Left lung (tissue), 10 donors: ENCODE results near the gene OMP. TPM values are rescaled to one million over a fixed set of nuclear protein-coding genes. Genes with fewer than 3 reads are reported as not detected.

Source experiments
- ATAC-seq: fragments of 200-7000 bp; cut with Tn5 transposase; one replicate; pipeline ENCODE4 v1.9.1; 2020; ENCODE audit warnings: moderate library complexity
- DNase-seq, 4 donors: peaks; one replicate each; pipeline ENCODE4 v3.0.0-alpha.2; 2013 to 2020
- H3K27ac ChIP-seq, 2 donors: fragments of 200-600 bp; sonication (generic) in 1 of 2; one replicate each; pipeline versions ENCODE4 v1.5.0 to v1.8.0; 2020 to 2021
- H3K27me3 ChIP-seq, 2 donors: fragments of 200-600 bp; sonication (generic) in 1 of 2; one replicate each; pipeline versions ENCODE4 v1.5.0 to v1.8.0; 2020 to 2021
- H3K36me3 ChIP-seq, 2 donors: fragments of 200-600 bp; sonication (generic) in 1 of 2; one replicate each; pipeline versions ENCODE4 v1.5.0 to v1.8.0; 2020 to 2021
- H3K4me1 ChIP-seq, 2 donors: fragments of 200-600 bp; one replicate each; pipeline ENCODE4 v1.8.0; 2021
- H3K4me3 ChIP-seq, 2 donors: fragments of 200-600 bp; sonication (generic) in 1 of 2; one replicate each; pipeline versions ENCODE4 v1.5.0 to v1.8.0; 2020 to 2021; ENCODE audit warnings: mild to moderate bottlenecking in 1 of 2
- H3K9me3 ChIP-seq, 2 donors: fragments of 200-600 bp; sonication (generic) in 1 of 2; one replicate each; pipeline versions ENCODE4 v1.5.0 to v1.8.0; 2020 to 2021
- CTCF ChIP-seq, 2 donors: fragments of 200-600 bp; sonication (generic) in 1 of 2; IDR thresholded peaks; one replicate each; pipeline versions ENCODE4 v1.5.0 to v1.8.0; 2021; ENCODE audit warnings: antibody characterized with exemption in 2 of 2
- intact Hi-C, 2 donors: fragments of 100-400 bp; cut with DNase I; formaldehyde crosslinking; loops; one replicate each; pipeline versions ENCODE4 v1.11.2 to v1.14.2; 2022
- polyA plus RNA-seq, 6 donors: library from polyadenylated mRNA; unstranded; fragments of 120-200 nt; gene quantifications; one replicate each; pipeline ENCODE4 v1.2.1, GENCODE V29; 2013; ENCODE audit not compliant: insufficient read length in 6 of 6
- total RNA-seq, 2 donors: library from RNA; stranded (reverse); fragmentation: NEBNext Ultra II Directional; extraction: Animal tissue kit (Norgen Biotek cat#: 25700); gene quantifications; one replicate each; pipeline ENCODE4 v1.2.1, GENCODE V29; 2021
- donor health status: DM: no; HTN: yes; CAD: no.
- donor health status: DM: no; HTN: no; CAD: no.

OMP gene
- total and polyA plus RNA-seq, 8 donors, result 0.34 to 0.46 (median 0.40) TPM; not detected in 4

- Histone ChIP-seq H3K9me3 (no peaks in the 10 kb centered on the region), H3K36me3 (no peaks in the 10 kb centered on the region), H3K27ac (no peak overlapping the region), H3K4me1 (peaks cover 0 to 7% of the 10 kb centered on the region in 2 donors), H3K4me3 (no peak overlapping the region), H3K27me3 (peaks cover 0 to 17% of the 10 kb centered on the region in 2 donors)
- intact Hi-C loops, result no loop called here
- ATAC-seq (no peak), DNase-seq (peak in 1 of 4 donors; percentile 23)
- no peak for TF ChIP-seq CTCF (IDR thresholded peaks at IDR 0.05)
Observed at GRCh38 chr11:77144857-77145428, 42.3 kb downstream of the OMP start.

DNA sequence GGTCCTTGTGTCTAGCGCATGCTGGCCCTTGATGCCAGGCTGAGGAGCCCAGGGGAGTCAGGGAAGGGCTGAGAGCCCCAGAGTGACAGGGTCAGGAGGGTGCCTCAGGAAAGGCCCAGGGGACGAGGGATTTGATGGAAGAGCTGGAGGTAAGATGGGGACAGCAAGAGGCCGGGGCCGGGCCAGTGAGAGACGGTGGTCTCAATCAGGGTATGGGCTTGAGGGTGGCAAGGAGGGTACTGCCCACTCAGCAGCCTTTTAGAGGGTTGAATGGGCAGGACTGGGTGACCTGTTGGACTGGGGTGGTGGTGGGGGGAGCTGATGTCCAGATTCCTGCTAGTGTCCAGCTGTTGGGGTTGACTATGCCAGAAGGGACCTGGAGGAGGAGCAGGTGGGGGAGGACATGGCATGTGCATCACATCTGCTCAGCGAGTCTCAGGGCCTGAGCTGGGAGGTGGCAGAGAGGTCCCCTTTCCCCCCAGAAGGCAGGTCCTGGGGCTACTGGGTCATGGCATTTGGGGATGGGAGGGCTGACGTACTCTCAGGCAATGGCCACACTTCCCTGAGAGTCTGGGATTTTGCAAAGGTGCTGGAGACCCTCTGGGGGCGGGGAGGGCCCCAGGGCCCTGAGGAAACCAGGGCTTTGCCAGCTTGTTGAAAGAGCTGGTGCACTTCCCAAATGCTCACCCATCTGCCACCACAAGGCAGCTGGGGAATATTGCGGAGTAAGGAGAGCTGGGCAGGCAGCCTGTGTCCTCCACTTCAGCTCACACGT, 43.8 kb downstream of the OMP start:
- no peak for ATAC-seq
- peak in 1 of 4 donors; percentile 64 for DNase-seq
- intact Hi-C loops, result no loop called here
- Histone ChIP-seq H3K9me3 (no peaks in the 10 kb centered on the region), H3K4me1 (no peaks in the 10 kb centered on the region), H3K36me3 (no peaks in the 10 kb centered on the region), H3K27me3 (peaks cover 0 to 17% of the 10 kb centered on the region in 2 donors), H3K4me3 (no peak overlapping the region), H3K27ac (no peak overlapping the region)
- TF ChIP-seq CTCF (IDR thresholded peaks at IDR 0.05), result no peak

DNA sequence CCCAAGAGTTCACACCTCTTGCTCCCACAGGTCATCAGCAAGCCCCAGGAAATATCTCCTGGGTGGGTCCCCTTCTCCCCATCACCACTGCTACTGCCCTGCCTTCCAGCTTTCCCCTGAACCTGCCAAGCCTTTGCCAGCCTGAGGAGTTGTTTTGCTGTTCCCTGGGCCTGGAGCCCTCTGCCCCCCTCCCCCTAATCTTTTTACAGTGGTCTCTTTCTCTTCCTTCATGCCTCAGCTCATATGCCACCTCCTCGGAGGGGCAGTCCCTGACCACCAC, 44.3 kb downstream of the OMP start:
- no peak for ATAC-seq
- intact Hi-C loops, result no loop called here

GRCh38 chr11:77147668-77148321, 45.2 kb downstream of the OMP start:
- Histone ChIP-seq H3K27me3 (peaks cover 0 to 17% of the 10 kb centered on the region in 2 donors), H3K4me1 (no peaks in the 10 kb centered on the region), H3K36me3 (no peaks in the 10 kb centered on the region), H3K9me3 (no peaks in the 10 kb centered on the region), H3K27ac (no peak overlapping the region), H3K4me3 (peak overlapping the region in 1 of 2 donors; percentile 20)
- TF ChIP-seq CTCF (IDR thresholded peaks at IDR 0.05), result no peak
- peak; percentile 73 for ATAC-seq
- peak in 2 of 4 donors; percentile 47 to 73 for DNase-seq
- intact Hi-C loops, result no loop called here

More for the DNA sequence above, 44.3 kb downstream of the OMP start:
- Histone ChIP-seq H3K4me3 (no peak overlapping the region), H3K9me3 (no peaks in the 10 kb centered on the region), H3K36me3 (no peaks in the 10 kb centered on the region), H3K27me3 (peaks cover 0 to 17% of the 10 kb centered on the region in 2 donors), H3K27ac (no peak overlapping the region), H3K4me1 (no peaks in the 10 kb centered on the region)
- DNase-seq, result no peak
- TF ChIP-seq CTCF (IDR thresholded peaks at IDR 0.05), result no peak
